ENCODE data around the gene CBY1.

CBY1 gene

DNA sequence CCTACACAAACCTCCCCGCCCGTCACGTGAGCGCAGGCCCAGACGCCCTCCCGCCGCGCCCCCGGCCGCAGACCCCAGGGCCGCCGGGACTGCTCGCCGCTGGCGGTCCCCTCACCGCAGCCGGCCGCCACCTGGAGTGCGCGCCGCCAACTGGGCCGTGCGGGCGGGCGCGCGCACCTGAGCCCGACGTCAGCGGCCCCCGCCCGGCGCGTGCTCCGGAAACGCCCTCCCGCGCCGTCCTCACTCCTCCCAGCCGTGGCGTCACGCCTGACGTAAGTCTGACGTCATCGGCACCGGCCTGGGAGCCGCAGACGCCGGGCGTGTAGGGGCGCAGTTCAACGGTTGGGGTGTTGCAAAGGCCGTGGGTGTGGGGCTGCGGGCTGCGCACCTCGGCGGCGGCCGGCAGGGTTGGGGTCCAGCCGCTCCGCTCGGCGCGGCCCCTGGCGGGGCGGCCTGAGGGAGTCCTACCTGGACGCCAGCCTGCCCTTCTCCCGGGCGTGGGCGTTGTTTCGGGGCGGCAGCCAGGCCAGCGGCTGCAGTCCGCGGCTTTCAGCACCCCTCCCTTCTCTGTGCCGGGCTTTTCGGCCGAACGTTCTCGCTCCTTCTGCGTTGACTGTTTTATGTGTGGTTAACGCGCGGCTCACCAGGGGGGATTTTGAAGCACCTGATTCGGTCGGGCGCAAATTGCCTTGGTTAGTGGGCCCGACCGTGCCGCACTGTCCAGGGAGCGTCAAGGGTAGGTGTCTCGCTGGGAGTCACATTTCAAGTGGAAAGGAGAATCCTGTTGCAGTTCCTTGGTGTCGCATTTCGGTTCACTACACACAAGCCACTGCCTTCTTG, 44.6 kb downstream of the CBY1 start, which contains the start of gene JOSD1:
Gene JOSD1, minus strand, starts transcription at position 155 of the 840 bp plus-strand sequence. CDS start 956 bp downstream, outside the sequence.
- TF ChIP-seq, protein P1, sequence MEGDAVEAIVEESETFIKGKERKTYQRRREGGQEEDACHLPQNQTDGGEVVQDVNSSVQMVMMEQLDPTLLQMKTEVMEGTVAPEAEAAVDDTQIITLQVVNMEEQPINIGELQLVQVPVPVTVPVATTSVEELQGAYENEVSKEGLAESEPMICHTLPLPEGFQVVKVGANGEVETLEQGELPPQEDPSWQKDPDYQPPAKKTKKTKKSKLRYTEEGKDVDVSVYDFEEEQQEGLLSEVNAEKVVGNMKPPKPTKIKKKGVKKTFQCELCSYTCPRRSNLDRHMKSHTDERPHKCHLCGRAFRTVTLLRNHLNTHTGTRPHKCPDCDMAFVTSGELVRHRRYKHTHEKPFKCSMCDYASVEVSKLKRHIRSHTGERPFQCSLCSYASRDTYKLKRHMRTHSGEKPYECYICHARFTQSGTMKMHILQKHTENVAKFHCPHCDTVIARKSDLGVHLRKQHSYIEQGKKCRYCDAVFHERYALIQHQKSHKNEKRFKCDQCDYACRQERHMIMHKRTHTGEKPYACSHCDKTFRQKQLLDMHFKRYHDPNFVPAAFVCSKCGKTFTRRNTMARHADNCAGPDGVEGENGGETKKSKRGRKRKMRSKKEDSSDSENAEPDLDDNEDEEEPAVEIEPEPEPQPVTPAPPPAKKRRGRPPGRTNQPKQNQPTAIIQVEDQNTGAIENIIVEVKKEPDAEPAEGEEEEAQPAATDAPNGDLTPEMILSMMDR (IDR thresholded peaks at IDR 0.05), result no peak
- DNase-seq (ENCODE audit: low spot score), result peak; percentile 96
- Histone ChIP-seq H3K27ac (peak within 1 kb of the TSS; percentile 100), H3K4me3 (peak within 1 kb of the TSS; percentile 98)

DNA sequence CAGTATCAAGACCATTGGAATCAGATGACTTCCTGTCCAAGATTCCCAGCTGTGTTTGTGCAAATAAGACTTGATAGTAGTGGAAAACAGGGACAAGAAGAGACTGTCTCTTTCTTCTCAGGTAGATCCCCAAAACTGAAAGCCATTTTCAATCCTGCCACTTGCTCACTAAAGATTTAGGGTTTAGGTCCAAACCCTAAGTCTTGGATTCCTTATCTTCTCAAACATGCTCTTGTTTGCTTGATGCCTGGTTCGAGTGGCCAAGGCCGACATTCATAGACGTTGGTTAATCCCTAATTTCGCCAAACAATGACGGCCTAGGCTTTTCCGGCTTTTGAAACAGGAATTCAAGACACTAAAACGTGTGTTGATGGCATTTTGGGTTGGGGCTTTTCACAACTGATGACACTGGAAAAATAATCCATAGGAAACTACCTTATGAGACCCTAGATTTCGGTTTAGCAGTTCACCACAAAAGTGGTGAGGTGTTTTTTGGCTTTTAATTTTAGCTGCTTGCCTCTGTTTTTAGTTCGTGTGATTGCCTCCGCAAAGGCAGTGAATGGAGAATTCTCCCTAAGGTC, 48.3 kb downstream of the CBY1 start:
- Histone ChIP-seq H3K4me3 (peak overlapping the region; percentile 56), H3K27ac (peak overlapping the region; percentile 76 to 81)
- DNase-seq (ENCODE audit: low spot score), result no peak
- TF ChIP-seq, protein P1 (IDR thresholded peaks at IDR 0.05), result no peak

DNA sequence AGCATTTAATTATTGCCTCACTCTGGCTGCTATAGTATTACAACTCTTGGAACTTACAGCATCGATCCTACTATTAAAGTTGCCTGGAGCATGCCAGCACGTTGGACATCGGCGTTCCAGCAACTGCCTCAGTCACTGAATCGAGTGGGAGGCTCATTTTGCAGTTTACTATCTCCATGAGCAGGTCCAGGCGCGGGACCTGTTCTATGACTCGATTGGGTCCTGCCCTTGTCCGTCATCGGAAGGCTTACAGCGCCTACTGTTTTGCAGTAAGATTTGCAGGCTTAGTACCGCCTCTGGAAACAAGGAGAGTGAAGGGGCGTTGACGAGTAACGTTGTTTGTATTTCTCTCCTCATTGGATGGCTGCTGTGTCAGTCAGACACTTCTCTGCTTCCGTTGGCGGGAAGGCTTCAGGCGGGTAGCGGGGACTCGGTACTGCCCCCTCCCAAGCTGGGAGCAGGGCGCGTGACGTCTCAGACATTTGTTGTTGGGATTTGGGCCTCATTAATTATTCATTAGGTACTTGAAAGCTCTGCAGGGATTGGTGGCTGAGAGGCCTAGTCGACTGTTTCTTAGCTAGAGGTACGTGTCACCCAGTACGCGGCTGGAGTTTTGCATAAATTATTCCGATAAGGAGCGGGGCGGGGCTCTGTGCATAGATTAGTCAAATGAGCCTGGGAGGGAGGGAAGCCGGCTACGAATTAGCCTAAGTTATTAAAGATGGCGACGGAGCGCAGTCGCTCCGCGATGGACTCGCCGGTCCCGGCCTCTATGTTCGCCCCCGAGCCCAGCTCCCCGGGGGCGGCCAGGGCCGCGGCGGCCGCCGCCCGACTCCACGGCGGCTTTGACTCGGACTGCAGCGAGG, 49.0 kb downstream of the CBY1 start, which contains the start of gene GTPBP1:
Gene GTPBP1, plus strand, starts transcription at position 710 of the 866 bp plus-strand sequence. Its CDS starts 12 bp downstream, at position 722.
- peak; percentile 100 for DNase-seq (ENCODE audit: low spot score)
- Histone ChIP-seq H3K27ac (peak within 1 kb of the TSS; percentile 90 to 97), H3K4me3 (peak within 1 kb of the TSS; percentile 98)
- TF ChIP-seq, protein P1 (IDR thresholded peaks at IDR 0.05), result no peak

GRCh38 chr22:38706101-38706900, 49.9 kb downstream of the CBY1 start:
- DNase-seq (ENCODE audit: low spot score), result peak; percentile 83
- H3K4me3 ChIP-seq, result peak overlapping the region; percentile 98
- TF ChIP-seq, protein P1 (IDR thresholded peaks at IDR 0.05), result no peak
- H3K27ac ChIP-seq, result peak overlapping the region; percentile 90 to 97

- DNase-seq (ENCODE audit: low spot score), result no peak
- Histone ChIP-seq H3K27ac (peak overlapping the region; percentile 90 to 97), H3K4me3 (peak overlapping the region; percentile 98)
- TF ChIP-seq, protein P1 (IDR thresholded peaks at IDR 0.05), result no peak
These were observed 50.4 kb downstream of the CBY1 start for GRCh38 chr22:38706901-38707195.

DNA sequence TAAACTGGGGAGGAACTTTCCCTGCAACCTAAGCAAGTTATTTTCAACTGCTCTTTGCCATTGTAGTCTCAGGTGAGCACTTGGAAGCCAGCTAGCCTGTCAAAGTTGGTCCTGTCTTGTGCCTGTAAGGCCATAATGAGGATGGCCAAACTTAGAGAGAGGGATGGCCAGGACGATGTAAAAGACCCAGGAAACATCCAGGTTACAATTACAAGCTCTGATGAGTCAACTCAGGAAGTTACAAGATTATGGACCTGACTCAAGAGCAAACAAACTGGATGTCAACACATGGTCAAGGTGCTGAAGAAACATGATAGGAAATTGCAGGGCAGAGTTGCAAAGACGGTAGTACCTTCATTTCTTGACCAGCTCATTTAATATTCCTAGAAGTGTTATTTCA, 50.9 kb downstream of the CBY1 start:
- H3K27ac ChIP-seq, result peak overlapping the region in 1 of 2 donors; percentile 14
- peak overlapping the region; percentile 98 for H3K4me3 ChIP-seq
- no peak for DNase-seq (ENCODE audit: low spot score)
- TF ChIP-seq, protein P1 (IDR thresholded peaks at IDR 0.05), result no peak
